KMS-11 (cell line): ENCODE results near the gene CAMK2N2.
"Not testable (repeated sequence)": the region's sequence is repeated elsewhere in the genome, so short reads cannot be mapped to it uniquely, and the experiment has no call there.

ENCODE experiments used
- H2AFZ ChIP-seq: fragments of 200-600 bp; sonication (generic); 2 replicates; pipeline ENCODE4 v1.6.1; 2016; ENCODE audit warnings: antibody characterized with exemption, mixed run types, low read depth
- H3K27ac ChIP-seq: fragments of 200-600 bp; sonication (generic); 2 replicates; pipeline ENCODE4 v1.6.1; 2016; ENCODE audit warnings: mild to moderate bottlenecking, mixed run types
- H3K27me3 ChIP-seq: fragments of 200-600 bp; sonication (generic); 2 replicates; pipeline ENCODE4 v1.6.1; 2017; ENCODE audit warnings: mild to moderate bottlenecking, low read depth, mixed run types, moderate library complexity; ENCODE audit not compliant: insufficient read depth
- H3K36me3 ChIP-seq: fragments of 200-600 bp; sonication (generic); 2 replicates; pipeline ENCODE4 v1.6.1; 2017; ENCODE audit warnings: mild to moderate bottlenecking, mixed run types; ENCODE audit not compliant: insufficient read depth
- H3K4me1 ChIP-seq: fragments of 200-600 bp; sonication (generic); 2 replicates; pipeline ENCODE4 v1.6.1; 2016; ENCODE audit warnings: mild to moderate bottlenecking, low read depth, mixed run types; ENCODE audit not compliant: poor library complexity, severe bottlenecking
- H3K4me2 ChIP-seq: fragments of 200-600 bp; sonication (generic); 2 replicates; pipeline ENCODE4 v1.7.0; 2016; ENCODE audit warnings: mild to moderate bottlenecking, mixed run types
- H3K4me3 ChIP-seq: fragments of 200-600 bp; sonication (generic); IDR thresholded peaks from 2 replicates; pipeline ENCODE4 v1.6.1; 2017; ENCODE audit warnings: low read depth, low read length, mixed read lengths; ENCODE audit not compliant: insufficient read depth
- H3K79me2 ChIP-seq: fragments of 200-600 bp; sonication (generic); 2 replicates; pipeline ENCODE4 v1.6.1; 2016; ENCODE audit warnings: low read depth, mixed run types; ENCODE audit not compliant: insufficient read depth
- H3K9ac ChIP-seq: fragments of 200-600 bp; sonication (generic); 2 replicates; pipeline ENCODE4 v1.6.1; 2016; ENCODE audit warnings: mild to moderate bottlenecking, mixed run types
- H4K20me1 ChIP-seq: fragments of 200-600 bp; sonication (generic); 2 replicates; pipeline ENCODE4 v1.6.1; 2016; ENCODE audit warnings: mild to moderate bottlenecking, mixed run types; ENCODE audit not compliant: insufficient read depth
- CTCF ChIP-seq: fragments of 200-600 bp; sonication (generic); conservative IDR thresholded peaks from 2 replicates; pipeline ENCODE4 v1.6.1; 2017; ENCODE audit warnings: low read depth, mild to moderate bottlenecking, antibody characterized with exemption, low read length, moderate library complexity, mixed read lengths

Gene CAMK2N2

DNA sequence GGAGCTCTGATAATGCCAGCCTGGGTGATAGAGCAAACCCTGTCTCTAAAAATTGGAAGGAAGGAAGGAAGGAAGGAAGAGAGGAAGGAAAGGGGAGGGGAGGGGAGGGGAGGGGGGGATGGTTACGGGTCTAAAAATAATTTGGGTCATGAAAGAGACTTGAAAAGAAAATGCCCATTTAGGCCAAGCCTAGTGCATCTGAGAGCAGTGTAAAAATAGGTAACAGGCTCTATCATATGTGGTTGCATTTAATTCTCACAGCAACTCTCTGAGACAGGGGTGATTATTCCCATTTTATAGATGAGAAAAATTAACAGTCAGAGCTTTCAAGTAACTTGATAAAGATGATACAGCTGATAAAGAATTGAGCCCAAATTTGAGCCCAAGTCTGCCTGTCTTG, 10.9 kb upstream of the CAMK2N2 start:
- Histone ChIP-seq H3K4me3 (no peak overlapping the region), H4K20me1 (no peaks in the 10 kb centered on the region), H3K4me2 (no peak overlapping the region), H3K4me1 (no peaks in the 10 kb centered on the region), H3K27ac (no peak overlapping the region), H3K9ac (no peak overlapping the region), H3K36me3 (no peaks in the 10 kb centered on the region), H3K79me2 (no peaks in the 10 kb centered on the region), H3K27me3 (0 out of 2 replicates have a peak, but pooled peaks cover under 1% of the 10 kb centered on the region), H2AFZ (no peak overlapping the region)
- no peak for TF ChIP-seq CTCF

DNA sequence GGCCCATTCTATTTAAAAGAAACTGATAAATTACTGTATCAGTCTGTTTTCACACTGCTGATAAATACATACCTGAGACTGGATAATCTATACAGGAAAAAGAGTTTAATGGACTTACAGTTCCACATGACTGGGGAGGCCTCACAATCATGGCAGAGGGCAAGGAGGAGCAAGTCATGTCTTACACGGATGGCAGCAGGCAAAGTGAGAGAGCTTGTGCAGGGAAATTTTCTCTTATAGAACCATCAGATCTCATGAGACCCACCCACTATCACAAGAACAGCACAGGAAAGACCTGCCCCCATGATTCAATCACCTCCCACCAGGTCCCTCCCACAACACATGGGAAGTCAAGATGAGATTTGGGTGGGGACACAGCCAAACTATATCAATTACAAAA, 5.9 kb upstream of the CAMK2N2 start:
- not testable (repeated sequence) for H3K27ac ChIP-seq, H3K79me2 ChIP-seq, H3K36me3 ChIP-seq, H3K27me3 ChIP-seq, H3K4me3 ChIP-seq, H3K4me2 ChIP-seq, H3K4me1 ChIP-seq, H4K20me1 ChIP-seq, H2AFZ ChIP-seq, H3K9ac ChIP-seq

GRCh38 chr3:184262764-184263179, 1.4 kb upstream of the CAMK2N2 start:
- H3K4me3 ChIP-seq, result no peak overlapping the region
- no peaks in the 10 kb centered on the region for H3K79me2 ChIP-seq
- H3K4me2 ChIP-seq, result no peak overlapping the region
- H3K27me3 ChIP-seq, result peaks cover 6% of the 10 kb centered on the region
- no peak for TF ChIP-seq CTCF
- H2AFZ ChIP-seq, result no peak overlapping the region
- no peak overlapping the region for H3K9ac ChIP-seq
- H3K27ac ChIP-seq, result no peak overlapping the region
- peaks cover 8% of the 10 kb centered on the region for H3K4me1 ChIP-seq
- no peaks in the 10 kb centered on the region for H4K20me1 ChIP-seq
- no peaks in the 10 kb centered on the region for H3K36me3 ChIP-seq

DNA sequence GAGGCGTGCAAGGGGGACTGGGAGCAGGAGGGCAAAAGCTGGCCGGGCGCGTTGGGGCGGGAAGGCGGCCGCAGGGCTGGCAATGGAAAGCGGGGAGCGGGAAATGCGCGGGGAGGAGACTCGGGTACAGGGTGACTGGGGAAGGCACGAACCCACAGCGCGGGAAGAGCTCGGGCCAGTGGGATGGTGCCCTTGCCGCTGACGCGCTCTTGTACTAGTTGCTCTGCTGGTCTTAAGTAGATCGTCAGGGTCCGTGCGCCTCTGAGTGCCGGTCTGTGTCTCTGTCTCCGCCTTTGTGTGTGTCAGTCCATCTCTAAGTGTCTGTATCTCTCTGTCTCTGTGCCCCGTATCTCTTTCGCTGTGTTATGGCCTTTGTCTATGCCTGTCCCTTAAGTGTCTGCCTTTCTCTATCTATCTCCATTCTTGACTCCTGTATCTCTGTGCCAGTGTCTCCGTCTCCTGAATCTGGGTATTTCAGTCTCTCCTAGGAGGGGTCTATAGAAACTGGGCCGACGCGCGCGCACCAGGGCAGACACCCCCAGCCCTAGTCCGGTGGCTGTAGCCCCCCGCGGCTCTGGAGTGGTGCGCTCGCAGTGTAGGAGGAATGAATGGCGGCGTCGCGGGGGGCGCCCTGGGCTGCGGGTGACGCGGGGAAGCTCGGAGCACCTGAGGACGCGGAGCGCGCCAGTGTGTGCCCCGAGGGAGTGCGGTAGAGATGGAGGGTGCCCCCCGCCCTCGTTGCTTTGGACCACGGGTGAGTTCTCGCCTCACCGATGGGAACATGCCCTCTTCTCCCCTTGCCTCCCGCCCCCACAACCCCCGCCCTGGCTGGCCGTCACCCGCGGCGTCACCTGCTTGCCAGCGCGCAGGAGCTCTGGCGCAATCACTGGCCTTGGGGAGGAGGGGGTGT, 756 bp upstream of the CAMK2N2 start:
- Histone ChIP-seq H3K27ac (no peak overlapping the region), H3K4me3 (no peak overlapping the region), H3K79me2 (no peaks in the 10 kb centered on the region), H2AFZ (peak overlapping the region; percentile 88), H3K27me3 (peaks cover 6% of the 10 kb centered on the region), H3K9ac (peak overlapping the region; percentile 30; the same call in 1 of the 2 replicates), H3K36me3 (no peaks in the 10 kb centered on the region), H3K4me2 (peak overlapping the region; percentile 67), H3K4me1 (peaks cover 8% of the 10 kb centered on the region), H4K20me1 (no peaks in the 10 kb centered on the region)
- no peak for TF ChIP-seq CTCF

- no peak for TF ChIP-seq CTCF
- peak overlapping the region; percentile 46; the same call in 1 of the 2 replicates for H3K9ac ChIP-seq
- H3K4me1 ChIP-seq, result peaks cover 8% of the 10 kb centered on the region
- H3K4me3 ChIP-seq, result peak overlapping the region; percentile 69
- H3K27me3 ChIP-seq, result peaks cover 6% of the 10 kb centered on the region
- no peak overlapping the region for H3K27ac ChIP-seq
- H2AFZ ChIP-seq, result peak overlapping the region; percentile 66
- no peaks in the 10 kb centered on the region for H3K36me3 ChIP-seq
- H3K4me2 ChIP-seq, result peak overlapping the region; percentile 97
- H3K79me2 ChIP-seq, result no peaks in the 10 kb centered on the region
- H4K20me1 ChIP-seq, result no peaks in the 10 kb centered on the region
These were observed 556 bp downstream of the CAMK2N2 start for GRCh38 chr3:184260724-184261269.
